Fibroblast of lung (primary cell): ENCODE measurements around the gene UNC119B. TPM values are rescaled to one million over a fixed set of nuclear protein-coding genes. Genes with fewer than 3 reads are reported as not detected.

ENCODE experiments used
- DNase-seq, 2 donors: peaks; one replicate each; pipeline versions ENCODE4 v3.0.0 to v3.0.0-alpha.2; 2010; ENCODE audit warnings: low read depth in 2 of 2
- H2AFZ ChIP-seq: 2 replicates; pipeline ENCODE4 v1.5.1; 2012; ENCODE audit warnings: low read length, control low read depth, inconsistent platforms
- H3K27ac ChIP-seq: 2 replicates; pipeline ENCODE4 v1.5.1; 2011; ENCODE audit warnings: low read length, control low read depth; ENCODE audit not compliant: insufficient read depth
- H3K27me3 ChIP-seq: 2 replicates; pipeline ENCODE4 v1.5.1; 2011; ENCODE audit warnings: mild to moderate bottlenecking, low read length; ENCODE audit not compliant: control insufficient read depth, insufficient read depth
- H3K36me3 ChIP-seq: 2 replicates; pipeline ENCODE4 v1.5.1; 2011; ENCODE audit warnings: low read length; ENCODE audit not compliant: control insufficient read depth, insufficient read depth
- H3K4me1 ChIP-seq: 2 replicates; pipeline ENCODE4 v1.5.1; 2011; ENCODE audit warnings: low read length; ENCODE audit not compliant: control insufficient read depth, insufficient read depth; ENCODE audit errors: extremely low read depth
- H3K4me2 ChIP-seq: 2 replicates; pipeline ENCODE4 v1.5.1; 2011; ENCODE audit warnings: low read length, control low read depth; ENCODE audit not compliant: insufficient read depth; ENCODE audit errors: extremely low read depth
- H3K4me3 ChIP-seq, 4 experiments: fragments of 200-600 bp in 1 of 4; sonication (generic) in 1 of 4; replicated peaks in 1 of 4; 2 replicates each; pipeline ENCODE4 v1.5.1; 2011 to 2016; ENCODE audit warnings: low read length in 4 of 4, low read depth in 3 of 4, mild to moderate bottlenecking in 3 of 4, control low read depth in 2 of 4, inconsistent platforms in 1 of 4, mixed read lengths in 1 of 4; ENCODE audit not compliant: insufficient read depth in 1 of 4; ENCODE audit errors: control extremely low read depth in 1 of 4
- H3K79me2 ChIP-seq: 2 replicates; pipeline ENCODE4 v1.5.1; 2012; ENCODE audit warnings: mild to moderate bottlenecking, low read length, inconsistent platforms; ENCODE audit not compliant: control insufficient read depth, insufficient read depth
- H3K9ac ChIP-seq: 2 replicates; pipeline ENCODE4 v1.5.1; 2011; ENCODE audit warnings: mild to moderate bottlenecking, low read length, control low read depth; ENCODE audit not compliant: insufficient read depth
- H3K9me3 ChIP-seq: 2 replicates; pipeline ENCODE4 v1.5.1; 2012; ENCODE audit warnings: low read depth, low read length; ENCODE audit not compliant: control insufficient read depth, insufficient read depth
- H4K20me1 ChIP-seq: 2 replicates; pipeline ENCODE4 v1.5.1; 2011; ENCODE audit warnings: low read length; ENCODE audit not compliant: control insufficient read depth, insufficient read depth; ENCODE audit errors: extremely low read depth
- EZH2 ChIP-seq: IDR thresholded peaks from 2 replicates; pipeline ENCODE4 v1.5.1; 2012; ENCODE audit warnings: low read length, control low read depth, mild to moderate bottlenecking; ENCODE audit errors: missing control alignments
- polyA plus RNA-seq, 2 donors: library from polyadenylated mRNA; depleted of rRNA in 1 of 2; stranded (reverse) in 1 of 2; unstranded in 1 of 2; fragments of >200 nt; gene quantifications; 2 replicates each; pipeline ENCODE4 v1.2.1, GENCODE V29; 2011 to 2012; ENCODE audit warnings: missing spikeins in 1 of 2
- total RNA-seq: library from RNA; depleted of rRNA; stranded (reverse); fragments of >200 nt; gene quantifications from 2 replicates; pipeline ENCODE4 v1.2.1, GENCODE V29; 2014
- TF ChIP-seq, protein P1 (sequence below), 2 donors: IDR thresholded peaks in 1 of 2; conservative IDR thresholded peaks in 1 of 2; 1 replicate in 1 of 2; 2 replicates in 1 of 2; pipeline ENCODE4 v1.5.1; 2011 to 2012; ENCODE audit warnings: low read length in 2 of 2, control low read depth in 1 of 2, inconsistent platforms in 1 of 2, low read depth in 1 of 2, mild to moderate bottlenecking in 1 of 2

Gene UNC119B
- total and polyA plus RNA-seq, 2 donors (not counting 1 experiment from before 2014, with no cell fraction given), result 29.1 to 31.2 TPM

- peak; percentile 95 to 97 for DNase-seq
- no peaks in the 10 kb centered on the region for H3K36me3 ChIP-seq
- TF ChIP-seq, protein P1, sequence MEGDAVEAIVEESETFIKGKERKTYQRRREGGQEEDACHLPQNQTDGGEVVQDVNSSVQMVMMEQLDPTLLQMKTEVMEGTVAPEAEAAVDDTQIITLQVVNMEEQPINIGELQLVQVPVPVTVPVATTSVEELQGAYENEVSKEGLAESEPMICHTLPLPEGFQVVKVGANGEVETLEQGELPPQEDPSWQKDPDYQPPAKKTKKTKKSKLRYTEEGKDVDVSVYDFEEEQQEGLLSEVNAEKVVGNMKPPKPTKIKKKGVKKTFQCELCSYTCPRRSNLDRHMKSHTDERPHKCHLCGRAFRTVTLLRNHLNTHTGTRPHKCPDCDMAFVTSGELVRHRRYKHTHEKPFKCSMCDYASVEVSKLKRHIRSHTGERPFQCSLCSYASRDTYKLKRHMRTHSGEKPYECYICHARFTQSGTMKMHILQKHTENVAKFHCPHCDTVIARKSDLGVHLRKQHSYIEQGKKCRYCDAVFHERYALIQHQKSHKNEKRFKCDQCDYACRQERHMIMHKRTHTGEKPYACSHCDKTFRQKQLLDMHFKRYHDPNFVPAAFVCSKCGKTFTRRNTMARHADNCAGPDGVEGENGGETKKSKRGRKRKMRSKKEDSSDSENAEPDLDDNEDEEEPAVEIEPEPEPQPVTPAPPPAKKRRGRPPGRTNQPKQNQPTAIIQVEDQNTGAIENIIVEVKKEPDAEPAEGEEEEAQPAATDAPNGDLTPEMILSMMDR (conservative IDR thresholded peaks at IDR 0.05 in 1 of 2, IDR thresholded peaks at IDR 0.05 in 1 of 2; ENCODE audit: low read depth in 1 of 2, low read length in 2 of 2), result no peak
- no peak for TF ChIP-seq EZH2
- H3K27ac ChIP-seq, result peak overlapping the region; percentile 80
- peak overlapping the region; percentile 52 to 90 (median 76) for H3K4me3 ChIP-seq
- peak overlapping the region; percentile 91 for H3K9ac ChIP-seq
- H3K4me2 ChIP-seq, result peak overlapping the region; percentile 73
- H4K20me1 ChIP-seq, result no peaks in the 10 kb centered on the region
- H2AFZ ChIP-seq, result peak overlapping the region; percentile 76
- H3K27me3 ChIP-seq, result no peaks in the 10 kb centered on the region
- no peaks in the 10 kb centered on the region for H3K9me3 ChIP-seq
- peaks cover 5% of the 10 kb centered on the region for H3K4me1 ChIP-seq
- peaks cover 42% of the 10 kb centered on the region for H3K79me2 ChIP-seq
Measured at GRCh38 chr12:120686151-120686689, 24.0 kb upstream of the UNC119B start.

GRCh38 chr12:120686690-120687577 lies 23.3 kb upstream of the UNC119B start, which contains the start of gene MLEC:
Gene MLEC (plus strand): TSS chr12:120687149. CDS start chr12:120687297, 148 bp downstream.
- Histone ChIP-seq H3K27me3 (no peaks in the 10 kb centered on the region), H2AFZ (peak within 1 kb of the TSS; percentile 76), H3K27ac (peak within 1 kb of the TSS; percentile 80), H4K20me1 (no peaks in the 10 kb centered on the region), H3K9me3 (no peaks in the 10 kb centered on the region), H3K4me3 (peak within 1 kb of the TSS; percentile 68 to 90 (median 82)), H3K36me3 (no peaks in the 10 kb centered on the region), H3K79me2 (peaks cover 46% of the 10 kb centered on the region), H3K4me1 (peaks cover 5% of the 10 kb centered on the region), H3K9ac (peak within 1 kb of the TSS; percentile 91), H3K4me2 (peak within 1 kb of the TSS; percentile 89)
- TF ChIP-seq EZH2, result no peak
- TF ChIP-seq, protein P1 (conservative IDR thresholded peaks at IDR 0.05 in 1 of 2, IDR thresholded peaks at IDR 0.05 in 1 of 2; ENCODE audit: low read depth in 1 of 2, low read length in 2 of 2), result no peak
- peak; percentile 94 to 98 for DNase-seq

DNA sequence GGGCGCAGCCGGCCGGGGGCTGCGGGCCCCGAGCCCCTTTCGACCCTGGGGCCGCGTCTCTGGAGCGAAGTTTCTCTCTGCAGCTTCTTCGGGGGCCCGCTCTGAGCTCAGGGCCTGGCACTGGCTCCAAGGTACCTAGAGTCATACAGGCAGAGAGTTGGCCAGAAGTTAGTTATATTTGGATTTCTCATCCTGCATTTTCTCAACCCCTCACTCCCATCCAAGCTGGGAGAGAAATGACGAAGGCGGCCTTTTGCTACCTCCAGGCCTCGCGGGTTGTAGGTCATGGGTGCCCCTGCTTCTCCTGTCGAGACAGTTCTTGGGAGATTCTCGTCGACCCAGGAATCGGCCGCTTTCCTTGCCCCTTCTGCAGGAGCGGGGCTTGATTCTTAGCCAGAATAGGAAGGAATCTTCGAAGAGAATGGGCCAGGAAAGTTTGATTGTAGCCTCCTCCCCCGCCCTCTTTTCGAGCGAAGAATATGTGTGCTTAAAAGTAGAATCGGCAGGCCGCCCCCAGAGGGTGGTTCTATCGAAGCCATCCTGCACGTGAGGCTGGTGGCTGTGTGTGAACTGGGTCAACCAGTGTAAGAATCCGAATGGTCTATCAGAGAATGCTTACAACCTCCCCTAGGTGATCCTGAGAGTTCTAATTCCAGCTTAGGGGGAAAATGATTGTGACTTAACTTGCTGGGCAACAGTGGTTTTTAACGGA lies 22.5 kb upstream of the UNC119B start:
- peak overlapping the region; percentile 80 for H3K27ac ChIP-seq
- peaks cover 52% of the 10 kb centered on the region for H3K79me2 ChIP-seq
- H2AFZ ChIP-seq, result peak overlapping the region; percentile 24
- peak in 1 of 2 donors; percentile 29 for DNase-seq
- H3K36me3 ChIP-seq, result no peaks in the 10 kb centered on the region
- no peaks in the 10 kb centered on the region for H4K20me1 ChIP-seq
- H3K9me3 ChIP-seq, result no peaks in the 10 kb centered on the region
- no peak for TF ChIP-seq EZH2
- TF ChIP-seq, protein P1 (conservative IDR thresholded peaks at IDR 0.05 in 1 of 2, IDR thresholded peaks at IDR 0.05 in 1 of 2; ENCODE audit: low read depth in 1 of 2, low read length in 2 of 2), result no peak
- peak overlapping the region; percentile 68 to 90 (median 77) for H3K4me3 ChIP-seq
- H3K27me3 ChIP-seq, result no peaks in the 10 kb centered on the region
- peaks cover 8% of the 10 kb centered on the region for H3K4me1 ChIP-seq
- H3K4me2 ChIP-seq, result peak overlapping the region; percentile 89
- H3K9ac ChIP-seq, result peak overlapping the region; percentile 91
